Mesendoderm (in vitro differentiated cells): ENCODE results near the gene CABCOCO1.

Source experiments
- DNase-seq: peaks from one replicate; pipeline ENCODE4 v3.0.0; 2013
- H2AK5ac ChIP-seq: 2 replicates; pipeline ENCODE4 v1.6.1; 2013; ENCODE audit warnings: low read length, inconsistent platforms
- H2BK120ac ChIP-seq: 2 replicates; pipeline ENCODE4 v1.6.1; 2013; ENCODE audit warnings: low read depth, mild to moderate bottlenecking, low read length, moderate library complexity, mixed read lengths
- H2BK15ac ChIP-seq: replicated peaks from 2 replicates; pipeline ENCODE4 v1.6.1; 2013; ENCODE audit warnings: low read depth, mild to moderate bottlenecking, moderate library complexity
- H2BK5ac ChIP-seq: 2 replicates; pipeline ENCODE4 v1.6.1; 2013; ENCODE audit warnings: low read length, inconsistent platforms
- H3K18ac ChIP-seq: 2 replicates; pipeline ENCODE4 v1.6.1; 2013; ENCODE audit warnings: mild to moderate bottlenecking, low read length, mixed read lengths
- H3K23ac ChIP-seq: one replicate; pipeline ENCODE4 v1.6.1; 2013; ENCODE audit warnings: low read length
- H3K27ac ChIP-seq: 2 replicates; pipeline ENCODE4 v1.5.1; 2013; ENCODE audit warnings: low read depth, mild to moderate bottlenecking, inconsistent platforms, low read length, moderate library complexity
- H3K27me3 ChIP-seq: 2 replicates; pipeline ENCODE4 v1.6.1; 2013; ENCODE audit warnings: low read length, control low read depth, mild to moderate bottlenecking, inconsistent platforms; ENCODE audit not compliant: insufficient read depth, poor library complexity
- H3K36me3 ChIP-seq: 2 replicates; pipeline ENCODE4 v1.6.1; 2013; ENCODE audit warnings: low read length, inconsistent platforms; ENCODE audit not compliant: control insufficient read depth, insufficient read depth
- H3K4ac ChIP-seq: one replicate; pipeline ENCODE4 v1.6.1; 2013; ENCODE audit warnings: low read depth, mild to moderate bottlenecking, low read length, moderate library complexity
- H3K4me1 ChIP-seq: 2 replicates; pipeline ENCODE4 v1.6.1; 2013; ENCODE audit warnings: low read depth, low read length, inconsistent platforms; ENCODE audit not compliant: control insufficient read depth
- H3K4me2 ChIP-seq: 2 replicates; pipeline ENCODE4 v1.6.1; 2013; ENCODE audit warnings: low read length
- H3K4me3 ChIP-seq: 2 replicates; pipeline ENCODE4 v1.5.1; 2013; ENCODE audit warnings: mild to moderate bottlenecking, low read length
- H3K56ac ChIP-seq: one replicate; pipeline ENCODE4 v1.6.1; 2013; ENCODE audit warnings: low read length
- H3K79me1 ChIP-seq: 2 replicates; pipeline ENCODE4 v1.6.1; 2013; ENCODE audit warnings: low read length, inconsistent platforms
- H3K79me2 ChIP-seq: 2 replicates; pipeline ENCODE4 v1.6.1; 2013; ENCODE audit warnings: mild to moderate bottlenecking, low read length; ENCODE audit not compliant: control insufficient read depth, insufficient read depth
- H3K9ac ChIP-seq: 2 replicates; pipeline ENCODE4 v1.6.1; 2013; ENCODE audit warnings: low read length, inconsistent platforms
- H4K5ac ChIP-seq: one replicate; pipeline ENCODE4 v1.6.1; 2013; ENCODE audit warnings: low read length
- H4K8ac ChIP-seq: one replicate; pipeline ENCODE4 v1.6.1; 2013; ENCODE audit warnings: low read depth, mild to moderate bottlenecking, control low read depth, low read length, moderate library complexity
- WGBS: extraction: QIAGEN DNeasy Blood & Tissue Kit; methylation state at CpG from one replicate; pipeline ENCODE4 v1.1.7; 2013; ENCODE audit warnings: low lambda C conversion rate, missing lambda C conversion rate; ENCODE audit not compliant: insufficient coverage; ENCODE audit errors: extremely low coverage; 5-methylcytosine and 5-hydroxymethylcytosine counted together

Gene CABCOCO1

GRCh38 chr10:61792921-61793320, 130.2 kb downstream of the CABCOCO1 start:
- H3K79me2 ChIP-seq = no peaks in the 10 kb centered on the region
- no peak overlapping the region for H3K4ac ChIP-seq
- H3K23ac ChIP-seq = no peak overlapping the region
- no peak overlapping the region for H4K8ac ChIP-seq
- no peak overlapping the region for H2AK5ac ChIP-seq
- no peak overlapping the region for H2BK5ac ChIP-seq
- no peaks in the 10 kb centered on the region for H3K79me1 ChIP-seq
- no peak overlapping the region for H3K4me2 ChIP-seq
- no peak overlapping the region for H3K4me3 ChIP-seq
- WGBS = no CpG with 5 or more reads among the region's 1 CpG
- no peak for DNase-seq
- no peaks in the 10 kb centered on the region for H3K27me3 ChIP-seq
- no peak overlapping the region for H3K9ac ChIP-seq
- H3K36me3 ChIP-seq = no peaks in the 10 kb centered on the region
- H2BK15ac ChIP-seq = no peak overlapping the region
- no peak overlapping the region for H2BK120ac ChIP-seq
- no peak overlapping the region for H3K56ac ChIP-seq
- H4K5ac ChIP-seq = no peak overlapping the region
- H3K18ac ChIP-seq = no peak overlapping the region
- H3K27ac ChIP-seq = no peak overlapping the region
- no peaks in the 10 kb centered on the region for H3K4me1 ChIP-seq

- H3K4me3 ChIP-seq = no peak overlapping the region
- no peak overlapping the region for H4K8ac ChIP-seq
- no peak overlapping the region for H3K4me2 ChIP-seq
- H3K4me1 ChIP-seq = no peaks in the 10 kb centered on the region
- no peak overlapping the region for H2BK15ac ChIP-seq
- H2BK5ac ChIP-seq = no peak overlapping the region
- H3K79me2 ChIP-seq = no peaks in the 10 kb centered on the region
- no peak overlapping the region for H3K18ac ChIP-seq
- no peak overlapping the region for H3K4ac ChIP-seq
- no peak overlapping the region for H3K23ac ChIP-seq
- no peak overlapping the region for H3K56ac ChIP-seq
- no peak overlapping the region for H4K5ac ChIP-seq
- no peaks in the 10 kb centered on the region for H3K79me1 ChIP-seq
- H2BK120ac ChIP-seq = no peak overlapping the region
- no peak overlapping the region for H3K27ac ChIP-seq
- no peak for DNase-seq
- no peak overlapping the region for H3K9ac ChIP-seq
- H2AK5ac ChIP-seq = no peak overlapping the region
- H3K27me3 ChIP-seq = no peaks in the 10 kb centered on the region
- no CpG with 5 or more reads among the region's 5 CpGs for WGBS
- no peaks in the 10 kb centered on the region for H3K36me3 ChIP-seq
Measured at GRCh38 chr10:61793760-61794703, 131.3 kb downstream of the CABCOCO1 start.

- Histone ChIP-seq H2BK15ac (no peak overlapping the region), H3K36me3 (no peaks in the 10 kb centered on the region), H3K56ac (no peak overlapping the region), H2BK120ac (no peak overlapping the region), H3K27me3 (no peaks in the 10 kb centered on the region), H3K9ac (no peak overlapping the region), H3K79me2 (no peaks in the 10 kb centered on the region), H3K27ac (no peak overlapping the region), H3K79me1 (no peaks in the 10 kb centered on the region), H3K4ac (no peak overlapping the region), H2AK5ac (no peak overlapping the region), H4K5ac (no peak overlapping the region), H3K23ac (no peak overlapping the region), H3K18ac (no peak overlapping the region), H3K4me1 (no peaks in the 10 kb centered on the region), H3K4me3 (no peak overlapping the region), H4K8ac (no peak overlapping the region), H3K4me2 (no peak overlapping the region), H2BK5ac (no peak overlapping the region)
- WGBS = no CpG with 5 or more reads among the region's 2 CpGs
- DNase-seq = no peak
Measured at GRCh38 chr10:61795147-61795546, 132.4 kb downstream of the CABCOCO1 start.

DNA sequence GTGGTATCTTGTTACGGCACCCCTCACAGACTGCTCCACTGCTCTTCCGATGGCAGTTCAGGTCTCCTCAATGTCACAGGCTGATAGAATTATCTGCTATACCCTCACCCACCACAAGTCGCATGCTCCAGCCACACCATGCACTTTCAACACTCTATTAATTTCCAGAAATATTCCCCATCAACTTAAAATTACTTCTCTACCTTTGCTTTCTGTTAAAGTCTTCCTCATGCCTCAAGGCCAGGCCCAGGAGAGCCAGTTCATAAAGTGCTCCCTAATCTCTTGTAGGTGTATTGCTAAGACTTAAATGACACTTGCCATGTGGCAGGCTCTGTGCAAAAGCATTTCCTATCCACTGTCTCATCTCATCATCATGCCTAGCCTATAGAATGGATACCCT, 132.8 kb downstream of the CABCOCO1 start:
- no peak overlapping the region for H3K18ac ChIP-seq
- peak; percentile 27 for DNase-seq
- no CpG with 5 or more reads among the region's 3 CpGs for WGBS

DNA sequence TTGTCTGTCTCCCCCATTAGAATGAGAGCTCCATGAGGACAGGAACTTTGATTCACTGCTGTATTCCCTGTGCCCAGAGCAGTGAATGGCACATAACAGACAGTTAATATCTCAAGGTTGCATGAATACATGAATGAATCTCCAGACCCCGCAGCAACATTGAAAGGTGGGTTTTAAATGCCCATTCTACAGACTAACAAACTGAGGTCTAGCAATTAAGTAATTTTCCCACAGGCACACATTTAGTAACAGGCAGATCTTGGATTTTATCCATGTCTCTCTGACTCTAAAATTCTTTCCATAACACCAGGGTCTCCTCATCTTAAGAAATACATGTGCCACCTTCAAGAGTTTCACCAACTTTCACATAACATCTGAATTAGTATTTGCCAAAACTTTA, 134.1 kb downstream of the CABCOCO1 start:
- Histone ChIP-seq H3K27ac (no peak overlapping the region), H3K4me1 (no peaks in the 10 kb centered on the region), H3K23ac (no peak overlapping the region), H3K9ac (no peak overlapping the region), H3K79me2 (no peaks in the 10 kb centered on the region), H3K27me3 (no peaks in the 10 kb centered on the region), H3K18ac (no peak overlapping the region), H3K79me1 (no peaks in the 10 kb centered on the region), H3K4me2 (no peak overlapping the region), H3K36me3 (no peaks in the 10 kb centered on the region), H2AK5ac (no peak overlapping the region), H3K56ac (no peak overlapping the region), H4K8ac (no peak overlapping the region), H4K5ac (no peak overlapping the region), H2BK120ac (no peak overlapping the region), H3K4me3 (no peak overlapping the region), H3K4ac (no peak overlapping the region), H2BK15ac (no peak overlapping the region), H2BK5ac (no peak overlapping the region)
- no peak for DNase-seq
- WGBS = no CpG with 5 or more reads among the region's 1 CpG

More for the DNA sequence above, 132.8 kb downstream of the CABCOCO1 start:
- no peak overlapping the region for H3K56ac ChIP-seq
- H3K27me3 ChIP-seq = no peaks in the 10 kb centered on the region
- H2BK5ac ChIP-seq = no peak overlapping the region
- H2BK15ac ChIP-seq = no peak overlapping the region
- H3K79me1 ChIP-seq = no peaks in the 10 kb centered on the region
- no peak overlapping the region for H2AK5ac ChIP-seq
- no peaks in the 10 kb centered on the region for H3K79me2 ChIP-seq
- H4K8ac ChIP-seq = no peak overlapping the region
- H3K27ac ChIP-seq = no peak overlapping the region
- H4K5ac ChIP-seq = no peak overlapping the region
- no peak overlapping the region for H3K9ac ChIP-seq
- no peak overlapping the region for H3K4ac ChIP-seq
- H3K4me3 ChIP-seq = no peak overlapping the region
- no peaks in the 10 kb centered on the region for H3K36me3 ChIP-seq
- no peak overlapping the region for H3K4me2 ChIP-seq
- no peaks in the 10 kb centered on the region for H3K4me1 ChIP-seq
- no peak overlapping the region for H2BK120ac ChIP-seq
- no peak overlapping the region for H3K23ac ChIP-seq
